ENCODE measurements around the gene ARL14EP. TPM values are rescaled to one million over a fixed set of nuclear protein-coding genes. Genes with fewer than 3 reads are reported as not detected.

Gene ARL14EP
- total RNA-seq (10 to 100 TPM; 39.6 to 42.2 TPM), polyA plus RNA-seq (85.9 TPM)

DNA sequence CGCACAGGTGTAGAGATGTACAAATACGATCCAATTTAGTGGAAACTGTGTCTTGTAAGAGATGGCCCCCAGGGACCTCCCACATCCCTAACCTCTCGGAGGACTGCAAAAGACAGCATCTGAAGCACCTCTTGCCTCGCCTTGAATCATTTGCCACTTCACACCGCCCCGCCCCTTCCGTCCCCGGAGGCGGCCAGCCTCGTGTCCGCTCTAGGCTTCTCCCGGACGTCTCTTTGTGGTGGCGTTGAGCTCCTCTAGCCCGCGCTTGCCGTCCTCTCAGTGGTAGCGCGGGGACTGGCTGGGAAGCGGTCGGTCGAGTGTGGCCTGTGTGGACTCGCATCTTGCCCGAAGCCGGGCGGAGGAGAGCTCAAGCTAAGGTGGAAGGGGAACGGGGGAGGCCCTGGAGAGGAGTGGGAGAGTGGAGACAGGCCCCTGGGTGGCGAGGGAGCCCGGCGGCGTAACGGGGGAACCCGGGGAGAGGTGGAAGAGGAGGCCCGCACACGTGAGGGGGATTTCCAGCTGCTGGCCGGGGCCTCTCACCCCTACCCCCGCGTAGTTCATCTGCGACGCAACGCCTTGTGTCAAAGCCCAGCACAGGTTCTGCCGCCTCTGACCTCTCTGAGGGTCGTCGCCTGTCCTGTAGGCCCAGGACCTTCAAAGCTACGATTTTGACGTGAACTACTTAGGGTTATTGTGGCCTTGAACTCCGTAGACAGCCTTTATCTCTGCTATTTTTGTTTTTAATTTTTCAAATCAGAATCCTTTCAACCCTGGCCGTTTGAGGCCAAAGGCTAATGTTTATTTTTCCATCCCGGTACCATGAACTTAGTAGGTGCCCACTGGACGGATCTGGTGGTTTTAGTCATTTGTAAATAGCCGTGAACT, at the start of gene ARL14EP:
TSS of gene ARL14EP (plus strand) at position 279 of the 885 bp plus-strand sequence. CDS start 7,845 bp downstream, outside the sequence.
- peak within 1 kb of the TSS; percentile 64 for H3K4me3 ChIP-seq (ENCODE audit: low read length)
- POLR2A ChIA-PET: interaction anchor here (0.6 kb wide), 1 partner anchor 77 kb away, joined by 4 read pairs; no protein-coding TSS in a partner anchor
- H3K4me1 ChIP-seq (ENCODE audit: insufficient read depth, low read length): peaks cover 48% of the 10 kb centered on the region
- H3K36me3 ChIP-seq (ENCODE audit: insufficient read depth, low read length): no peaks in the 10 kb centered on the region
- Mint-ChIP-seq H3K4me1 (peaks cover 46 to 60% (median 56%) of the 10 kb centered on the region in 3 donors), H3K27ac (peak within 1 kb of the TSS; percentile 99 to 100 (median 100)), H3K4me3 (peak within 1 kb of the TSS; percentile 96 to 100 (median 99)), H3K36me3 (peaks cover 0 to 15% (median 2%) of the 10 kb centered on the region in 3 donors), H3K27me3 (peaks cover 3 to 10% of the 10 kb centered on the region in 2 donors), H3K9me3 (no peaks in the 10 kb centered on the region)
- CTCF ChIA-PET: interaction anchor here (1.0 to 1.7 kb wide), 5 partner anchors 12 to 127 kb away, joined by 3 to 6 read pairs (median 3); no protein-coding TSS in a partner anchor
- H3K27ac ChIP-seq (ENCODE audit: low read depth, low read length): peak within 1 kb of the TSS; percentile 83
- H3K9me3 ChIP-seq (ENCODE audit: low read length): no peaks in the 10 kb centered on the region
- H3K27me3 ChIP-seq (ENCODE audit: insufficient read depth, low read length, poor library complexity, severe bottlenecking): no peaks in the 10 kb centered on the region
- DNase-seq: peak; percentile 77 to 89 (median 86)

DNA sequence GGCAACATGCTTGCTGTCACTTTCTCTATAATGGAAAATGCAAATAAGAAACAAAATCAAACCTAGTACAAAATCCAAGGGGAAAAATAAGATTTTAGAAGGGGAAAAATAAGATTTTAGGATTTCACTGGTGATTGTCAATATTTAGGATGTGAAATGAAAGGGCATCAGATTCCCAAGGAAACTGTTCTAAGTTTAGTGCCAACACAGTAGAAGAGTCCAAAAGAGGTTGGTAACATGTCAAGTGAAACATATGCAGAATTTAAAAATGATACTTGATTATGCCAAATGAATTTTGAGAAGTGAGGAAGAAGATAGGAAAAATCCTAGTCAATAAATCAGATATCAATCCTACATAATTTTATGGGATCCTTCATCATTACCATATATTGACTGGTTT, 45.7 kb upstream of the ARL14EP start:
- no peak overlapping the region for H3K4me3 Mint-ChIP-seq
- no peaks in the 10 kb centered on the region for H3K9me3 ChIP-seq (ENCODE audit: low read length)
- H3K4me1 ChIP-seq (ENCODE audit: insufficient read depth, low read length): peaks cover 15% of the 10 kb centered on the region
- POLR2A ChIA-PET: no interaction called here
- H3K4me1 Mint-ChIP-seq: peaks cover 15 to 17% (median 17%) of the 10 kb centered on the region in 3 donors
- no peaks in the 10 kb centered on the region for H3K36me3 ChIP-seq (ENCODE audit: insufficient read depth, low read length)
- CTCF ChIA-PET: no interaction called here
- H3K27me3 Mint-ChIP-seq: peaks cover 6 to 15% of the 10 kb centered on the region in 2 donors
- no peak overlapping the region for H3K27ac ChIP-seq (ENCODE audit: low read depth, low read length)
- no peak overlapping the region for H3K27ac Mint-ChIP-seq
- no peak overlapping the region for H3K4me3 ChIP-seq (ENCODE audit: low read length)
- H3K36me3 Mint-ChIP-seq: peaks cover 0 to 2% (median 0%) of the 10 kb centered on the region in 3 donors
- no peaks in the 10 kb centered on the region for H3K9me3 Mint-ChIP-seq
- H3K27me3 ChIP-seq (ENCODE audit: insufficient read depth, low read length, poor library complexity, severe bottlenecking): no peaks in the 10 kb centered on the region
- DNase-seq: no peak

DNA sequence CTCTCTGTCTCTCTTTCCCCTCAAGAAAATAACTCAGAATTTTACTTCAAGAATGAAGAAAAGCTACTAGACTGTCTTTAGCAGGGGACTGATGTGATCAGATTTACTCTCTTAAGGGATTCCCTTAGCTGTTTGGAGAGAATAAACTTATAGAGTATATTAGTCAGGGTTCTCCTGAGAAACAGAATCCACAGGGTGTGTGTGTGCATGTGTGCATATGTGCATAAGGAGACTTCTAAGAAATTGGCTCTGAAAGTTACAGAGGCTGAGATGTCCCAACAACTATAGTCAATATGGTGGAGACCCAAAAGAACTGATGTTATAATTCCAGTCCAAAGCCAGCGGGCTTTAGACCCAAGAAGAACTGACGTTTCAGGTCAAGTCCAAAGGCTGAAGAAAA, 43.1 kb upstream of the ARL14EP start:
- H3K36me3 Mint-ChIP-seq: no peaks in the 10 kb centered on the region
- ChIA-PET POLR2A (no interaction called here), CTCF (no interaction called here)
- H3K4me1 ChIP-seq (ENCODE audit: insufficient read depth, low read length): peaks cover 18% of the 10 kb centered on the region
- H3K36me3 ChIP-seq (ENCODE audit: insufficient read depth, low read length): no peaks in the 10 kb centered on the region
- H3K4me3 Mint-ChIP-seq: no peak overlapping the region
- no peaks in the 10 kb centered on the region for H3K9me3 ChIP-seq (ENCODE audit: low read length)
- no peak overlapping the region for H3K27ac Mint-ChIP-seq
- no peak for DNase-seq
- H3K9me3 Mint-ChIP-seq: no peaks in the 10 kb centered on the region
- H3K4me1 Mint-ChIP-seq: peaks cover 24 to 37% (median 28%) of the 10 kb centered on the region in 3 donors
- H3K27me3 ChIP-seq (ENCODE audit: insufficient read depth, low read length, poor library complexity, severe bottlenecking): no peaks in the 10 kb centered on the region
- H3K27me3 Mint-ChIP-seq: peaks cover 2 to 5% of the 10 kb centered on the region in 2 donors
- no peak overlapping the region for H3K4me3 ChIP-seq (ENCODE audit: low read length)
- H3K27ac ChIP-seq (ENCODE audit: low read depth, low read length): no peak overlapping the region

DNA sequence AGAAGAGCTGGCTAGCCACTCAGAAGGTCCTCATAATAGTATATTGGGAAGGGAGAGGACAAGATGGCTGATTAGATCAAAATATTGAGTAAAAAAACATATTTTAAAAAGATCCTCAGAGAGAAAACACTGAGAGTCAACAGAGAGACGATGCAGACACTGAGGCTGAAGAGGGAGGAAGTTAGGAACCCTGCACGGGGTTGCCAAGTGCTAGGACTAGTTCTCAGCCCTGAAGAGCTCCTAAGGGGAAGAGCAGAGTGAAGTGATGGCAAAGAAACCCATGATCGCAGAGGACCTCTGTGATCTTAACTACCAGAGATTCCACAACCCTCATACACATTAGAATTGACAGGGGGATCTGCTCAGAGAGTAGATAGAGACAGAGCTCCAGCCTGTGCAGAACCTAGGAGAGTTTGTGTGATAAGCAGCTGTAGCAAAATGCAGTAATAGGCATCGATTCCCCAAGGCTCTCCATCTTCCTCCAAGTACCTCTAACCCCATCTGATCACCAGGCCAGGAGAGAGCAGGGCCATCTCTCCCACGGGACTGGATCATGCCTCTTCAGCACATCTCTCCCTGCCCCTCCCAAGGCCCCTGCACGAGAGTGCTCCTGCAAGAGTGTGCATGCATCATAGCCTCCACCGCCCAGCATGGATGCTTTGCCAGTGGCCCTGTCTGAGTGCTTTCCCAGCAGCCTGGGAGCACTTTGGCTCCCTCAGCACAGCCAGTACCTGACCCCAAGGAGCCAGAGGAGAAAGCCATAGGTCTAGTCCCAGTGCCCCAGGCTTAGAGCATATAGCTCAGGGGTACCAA, 41.2 kb upstream of the ARL14EP start:
- H3K4me1 ChIP-seq (ENCODE audit: insufficient read depth, low read length): peaks cover 18% of the 10 kb centered on the region
- no peaks in the 10 kb centered on the region for H3K9me3 Mint-ChIP-seq
- H3K4me3 ChIP-seq (ENCODE audit: low read length): peak overlapping the region; percentile 44
- no peaks in the 10 kb centered on the region for H3K9me3 ChIP-seq (ENCODE audit: low read length)
- H3K27ac ChIP-seq (ENCODE audit: low read depth, low read length): no peak overlapping the region
- H3K27me3 Mint-ChIP-seq: no peaks in the 10 kb centered on the region
- no peaks in the 10 kb centered on the region for H3K27me3 ChIP-seq (ENCODE audit: insufficient read depth, low read length, poor library complexity, severe bottlenecking)
- POLR2A ChIA-PET: no interaction called here
- H3K4me3 Mint-ChIP-seq: peak overlapping the region; percentile 17 to 83 (median 66)
- CTCF ChIA-PET: no interaction called here
- H3K27ac Mint-ChIP-seq: peak overlapping the region in 7 of 8 donors; percentile 15 to 81 (median 49)
- no peak for DNase-seq
- H3K36me3 ChIP-seq (ENCODE audit: insufficient read depth, low read length): no peaks in the 10 kb centered on the region
- H3K36me3 Mint-ChIP-seq: no peaks in the 10 kb centered on the region
- H3K4me1 Mint-ChIP-seq: peaks cover 24 to 37% (median 28%) of the 10 kb centered on the region in 3 donors

DNA sequence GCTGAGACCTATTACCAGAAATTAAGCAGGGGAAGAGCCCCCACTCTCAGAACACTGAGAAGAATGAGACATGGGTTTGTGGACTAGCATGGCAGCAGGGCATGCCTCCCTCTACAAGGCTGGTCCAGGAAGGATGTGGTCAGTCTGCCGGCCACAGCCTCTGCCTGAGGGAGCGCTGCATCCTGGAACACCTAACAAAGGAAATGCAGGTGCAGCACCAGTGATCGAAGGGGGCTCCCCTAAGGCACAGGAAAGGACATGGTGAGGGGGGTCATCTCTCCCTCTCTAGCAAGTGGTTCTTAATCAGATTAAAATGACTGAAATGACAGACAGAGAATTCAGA, 40.6 kb upstream of the ARL14EP start:
- H3K4me3 Mint-ChIP-seq: peak overlapping the region; percentile 17 to 83 (median 66)
- H3K36me3 Mint-ChIP-seq: no peaks in the 10 kb centered on the region
- H3K4me1 Mint-ChIP-seq: peaks cover 24 to 38% (median 28%) of the 10 kb centered on the region in 3 donors
- ChIA-PET POLR2A (no interaction called here), CTCF (no interaction called here)
- Histone ChIP-seq H3K27me3 (ENCODE audit: insufficient read depth, low read length, poor library complexity, severe bottlenecking) (no peaks in the 10 kb centered on the region), H3K27ac (ENCODE audit: low read depth, low read length) (no peak overlapping the region), H3K4me3 (ENCODE audit: low read length) (peak overlapping the region; percentile 44), H3K4me1 (ENCODE audit: insufficient read depth, low read length) (peaks cover 18% of the 10 kb centered on the region), H3K9me3 (ENCODE audit: low read length) (no peaks in the 10 kb centered on the region), H3K36me3 (ENCODE audit: insufficient read depth, low read length) (no peaks in the 10 kb centered on the region)
- peak; percentile 6 to 48 (median 19) for DNase-seq
- H3K27me3 Mint-ChIP-seq: no peaks in the 10 kb centered on the region
- no peaks in the 10 kb centered on the region for H3K9me3 Mint-ChIP-seq
- H3K27ac Mint-ChIP-seq: peak overlapping the region; percentile 15 to 81 (median 58)

DNA sequence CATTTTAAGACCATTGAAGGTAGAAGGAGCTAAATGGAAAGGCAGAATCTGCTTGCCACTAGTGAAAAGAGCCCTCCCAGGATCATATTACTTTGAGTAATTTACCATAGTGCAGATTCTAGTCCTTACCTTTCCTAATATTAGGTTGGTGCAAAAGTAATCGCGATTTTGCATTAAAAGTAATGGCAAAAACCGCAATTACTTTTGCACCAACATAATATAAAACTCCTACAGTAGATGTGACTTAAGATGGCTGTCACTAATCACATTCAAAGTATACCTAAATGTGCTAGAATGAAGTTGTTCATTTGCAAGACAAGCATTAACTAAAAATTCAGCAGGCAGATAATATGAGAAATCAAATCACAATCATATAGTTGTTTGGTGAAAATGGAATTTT, 38.1 kb upstream of the ARL14EP start:
- H3K27ac Mint-ChIP-seq: peak overlapping the region in 1 of 8 donors; percentile 41
- H3K27me3 Mint-ChIP-seq: peaks cover 0 to 4% of the 10 kb centered on the region in 2 donors
- DNase-seq: no peak
- H3K36me3 Mint-ChIP-seq: no peaks in the 10 kb centered on the region
- POLR2A ChIA-PET: no interaction called here
- CTCF ChIA-PET: no interaction called here
- peaks cover 0 to 2% (median 0%) of the 10 kb centered on the region in 5 donors for H3K9me3 Mint-ChIP-seq
- H3K27ac ChIP-seq (ENCODE audit: low read depth, low read length): no peak overlapping the region
- no peak overlapping the region for H3K4me3 Mint-ChIP-seq
- H3K36me3 ChIP-seq (ENCODE audit: insufficient read depth, low read length): no peaks in the 10 kb centered on the region
- H3K27me3 ChIP-seq (ENCODE audit: insufficient read depth, low read length, poor library complexity, severe bottlenecking): no peaks in the 10 kb centered on the region
- H3K4me1 ChIP-seq (ENCODE audit: insufficient read depth, low read length): peaks cover 18% of the 10 kb centered on the region
- H3K4me1 Mint-ChIP-seq: peaks cover 24 to 41% (median 28%) of the 10 kb centered on the region in 3 donors
- H3K4me3 ChIP-seq (ENCODE audit: low read length): no peak overlapping the region
- no peaks in the 10 kb centered on the region for H3K9me3 ChIP-seq (ENCODE audit: low read length)

DNA sequence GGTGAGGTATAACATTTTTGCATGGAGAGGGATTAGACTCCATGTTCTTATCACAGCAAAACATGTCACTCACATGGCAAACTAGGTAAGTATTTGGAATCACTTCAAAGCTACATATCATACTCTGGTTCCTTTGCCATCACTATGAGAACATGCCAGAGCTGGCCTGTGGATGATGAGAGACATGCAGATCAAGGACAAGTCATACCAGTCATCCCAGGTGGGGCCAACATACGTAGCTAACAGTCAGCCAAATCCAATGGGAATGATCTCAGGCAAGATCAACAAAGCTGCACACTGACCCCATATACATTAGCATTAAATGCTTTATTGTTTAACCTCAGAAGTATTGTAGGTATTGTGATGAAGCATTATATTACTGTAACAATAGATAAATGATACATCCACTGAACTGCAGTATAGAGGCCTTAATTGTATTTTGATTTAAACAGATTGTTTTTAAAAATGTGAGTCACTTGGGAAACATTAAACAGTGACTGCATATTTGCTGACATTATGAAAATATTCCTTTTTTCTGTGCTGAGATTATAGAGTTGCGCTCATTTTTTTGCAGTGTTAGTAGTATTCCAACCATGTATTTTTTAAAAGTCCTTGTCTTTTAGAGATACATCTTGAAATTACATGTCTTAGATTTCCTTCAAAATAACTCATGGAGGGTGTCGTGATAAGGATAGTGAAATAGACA, 37.3 kb upstream of the ARL14EP start:
- Histone ChIP-seq H3K36me3 (ENCODE audit: insufficient read depth, low read length) (no peaks in the 10 kb centered on the region), H3K4me3 (ENCODE audit: low read length) (no peak overlapping the region), H3K27ac (ENCODE audit: low read depth, low read length) (no peak overlapping the region), H3K4me1 (ENCODE audit: insufficient read depth, low read length) (peaks cover 18% of the 10 kb centered on the region), H3K27me3 (ENCODE audit: insufficient read depth, low read length, poor library complexity, severe bottlenecking) (no peaks in the 10 kb centered on the region), H3K9me3 (ENCODE audit: low read length) (no peaks in the 10 kb centered on the region)
- Mint-ChIP-seq H3K36me3 (no peaks in the 10 kb centered on the region), H3K27me3 (peaks cover 0 to 4% of the 10 kb centered on the region in 2 donors), H3K4me3 (no peak overlapping the region), H3K9me3 (peaks cover 0 to 2% (median 0%) of the 10 kb centered on the region in 5 donors), H3K4me1 (peaks cover 24 to 39% (median 27%) of the 10 kb centered on the region in 3 donors), H3K27ac (no peak overlapping the region)
- no peak for DNase-seq
- ChIA-PET CTCF (no interaction called here), POLR2A (no interaction called here)

All from CD8-positive, alpha-beta memory T cell (primary cell).